ENCODE data around the gene SLC10A3.

Gene SLC10A3

DNA sequence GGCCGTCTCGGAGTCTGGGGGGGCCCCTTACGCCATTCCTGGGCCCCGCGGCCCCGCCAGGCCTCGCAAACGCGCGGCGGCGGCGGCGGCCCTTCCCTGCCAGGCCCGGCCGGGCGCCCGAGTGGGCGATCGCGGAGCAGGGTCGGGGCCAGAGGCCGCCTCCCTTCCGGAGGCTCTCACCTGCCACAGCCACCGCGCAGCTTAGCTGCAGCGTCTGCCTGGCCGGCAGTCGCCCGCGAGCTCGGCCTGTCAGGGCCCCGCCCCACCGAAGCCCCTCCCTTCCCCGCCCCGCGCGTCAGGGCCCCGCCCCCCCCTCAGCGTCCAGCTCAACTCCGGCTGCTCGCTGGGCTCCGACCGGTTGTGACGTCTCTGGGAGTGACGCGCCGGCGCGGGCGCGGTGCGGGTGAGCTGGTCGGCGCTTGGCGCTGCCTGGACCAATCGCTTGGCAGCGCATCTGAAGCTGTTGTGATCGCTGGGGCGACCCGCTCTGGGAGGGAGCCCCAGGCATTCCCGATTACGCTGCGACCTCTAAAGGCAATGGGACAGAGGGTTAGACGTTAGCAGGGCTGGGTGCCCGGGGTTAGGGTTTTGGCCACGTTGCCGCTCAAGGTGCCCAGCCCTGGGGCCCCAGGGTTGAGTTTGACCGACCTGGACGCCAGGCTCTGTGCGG lies at the start of gene SLC10A3:
TSS of gene SLC10A3 (minus strand) at position 216 of the 670 bp plus-strand sequence. CDS start 1,689 bp downstream, outside the sequence.
- peak; percentile 42 to 84 (median 65) for DNase-seq (ENCODE audit: low read depth in 2 of 3, low spot score in 2 of 3)

DNA sequence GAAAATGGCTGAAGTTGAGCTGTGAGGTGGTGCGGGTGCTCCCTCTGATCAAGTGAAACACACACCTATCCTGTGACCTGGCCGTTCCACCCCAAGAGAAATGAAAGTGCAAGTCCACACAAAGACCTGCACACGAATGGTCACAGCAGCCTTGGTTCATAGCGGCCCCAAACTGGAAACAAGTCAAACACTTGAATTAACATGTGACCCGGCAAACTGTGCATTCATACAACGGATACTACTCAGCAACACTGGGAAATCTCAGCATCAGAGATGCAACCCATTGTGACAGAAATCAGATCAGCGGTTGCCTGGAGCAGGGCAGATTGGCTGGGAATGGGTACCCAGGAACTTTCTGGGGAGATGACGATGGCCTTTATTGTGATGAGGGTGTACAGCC lies 48.6 kb upstream of the SLC10A3 start:
- no peak for DNase-seq (ENCODE audit: low read depth in 2 of 3, low spot score in 2 of 3)

GRCh38 chrX:154535892-154536291 lies 45.5 kb upstream of the SLC10A3 start:
- no peak for DNase-seq (ENCODE audit: low read depth in 2 of 3, low spot score in 2 of 3)

- peak; percentile 74 to 93 (median 78) for DNase-seq (ENCODE audit: low read depth in 2 of 3, low spot score in 2 of 3)
Observed at GRCh38 chrX:154534526-154535322, 44.3 kb upstream of the SLC10A3 start.

DNA sequence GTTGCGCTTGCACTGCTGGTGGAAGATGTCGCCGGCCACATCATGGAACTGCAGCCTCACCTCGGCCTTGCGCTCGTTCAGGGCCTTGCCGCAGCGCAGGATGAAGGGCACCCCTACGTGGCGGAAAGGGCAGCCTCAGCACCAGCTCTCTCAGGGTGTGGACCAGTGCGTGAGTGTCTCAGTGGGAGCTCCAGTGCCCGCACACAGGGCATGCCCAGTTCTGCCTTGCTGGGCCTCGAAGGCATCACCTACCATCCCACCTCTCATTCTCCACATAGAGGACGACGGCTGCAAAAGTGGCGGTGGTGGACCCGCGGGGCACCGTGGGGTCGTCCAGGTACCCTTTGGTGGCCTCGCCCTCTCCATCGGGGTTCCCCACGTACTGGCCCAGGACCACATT lies 42.3 kb upstream of the SLC10A3 start:
- DNase-seq (ENCODE audit: low read depth in 2 of 3, low spot score in 2 of 3), result no peak

GRCh38 chrX:154531626-154532025 lies 41.2 kb upstream of the SLC10A3 start:
- DNase-seq (ENCODE audit: low read depth in 2 of 3, low spot score in 2 of 3), result no peak

- no peak for DNase-seq (ENCODE audit: low read depth in 2 of 3, low spot score in 2 of 3)
Observed at GRCh38 chrX:154530286-154530685, 39.9 kb upstream of the SLC10A3 start.

GRCh38 chrX:154529206-154529612 lies 38.8 kb upstream of the SLC10A3 start:
- DNase-seq (ENCODE audit: low read depth in 2 of 3, low spot score in 2 of 3), result no peak

DNA sequence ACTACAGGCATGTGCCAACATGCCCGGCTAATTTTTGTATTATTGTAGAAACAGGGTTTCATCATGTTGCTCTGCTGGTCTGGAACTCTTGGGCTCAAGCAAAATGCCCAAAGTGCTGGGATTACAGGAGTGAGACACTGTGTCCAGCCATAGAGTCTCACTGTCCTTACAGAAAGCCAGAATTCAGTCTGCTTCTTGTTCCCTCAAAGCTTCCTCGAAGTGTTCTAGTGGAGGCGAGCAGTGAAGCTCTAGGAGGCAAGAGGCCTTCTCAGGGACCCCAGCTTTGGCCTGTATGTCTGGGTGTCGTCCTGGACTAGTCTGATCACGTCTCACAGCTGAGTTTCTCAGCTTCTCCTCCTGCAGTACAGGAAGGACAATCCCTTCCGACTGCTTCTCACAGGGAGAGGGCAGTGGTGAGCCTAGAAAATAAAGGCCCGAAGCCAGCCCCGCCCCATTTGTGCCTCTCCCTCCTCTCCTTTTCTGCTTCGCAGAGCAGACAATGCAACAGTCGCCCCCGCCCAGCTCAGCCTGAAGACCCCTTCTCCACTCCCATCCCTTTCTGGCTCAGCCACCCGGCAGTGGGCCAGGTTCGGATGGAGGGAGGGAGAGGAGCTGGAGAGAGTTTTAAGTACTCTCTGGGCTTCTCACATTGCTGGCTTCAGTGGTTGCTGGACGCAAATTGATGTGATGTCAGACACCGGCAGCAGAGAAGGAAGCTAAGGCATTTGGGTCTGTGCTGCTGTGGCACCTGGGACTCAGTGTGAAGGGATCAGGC lies 36.7 kb upstream of the SLC10A3 start:
- no peak for DNase-seq (ENCODE audit: low read depth in 2 of 3, low spot score in 2 of 3)

GRCh38 chrX:154525606-154526490 lies 35.4 kb upstream of the SLC10A3 start:
- DNase-seq (ENCODE audit: low read depth in 2 of 3, low spot score in 2 of 3), result no peak

GRCh38 chrX:154519389-154519788 lies 29.0 kb upstream of the SLC10A3 start:
- no peak for DNase-seq (ENCODE audit: low read depth in 2 of 3, low spot score in 2 of 3)

DNA sequence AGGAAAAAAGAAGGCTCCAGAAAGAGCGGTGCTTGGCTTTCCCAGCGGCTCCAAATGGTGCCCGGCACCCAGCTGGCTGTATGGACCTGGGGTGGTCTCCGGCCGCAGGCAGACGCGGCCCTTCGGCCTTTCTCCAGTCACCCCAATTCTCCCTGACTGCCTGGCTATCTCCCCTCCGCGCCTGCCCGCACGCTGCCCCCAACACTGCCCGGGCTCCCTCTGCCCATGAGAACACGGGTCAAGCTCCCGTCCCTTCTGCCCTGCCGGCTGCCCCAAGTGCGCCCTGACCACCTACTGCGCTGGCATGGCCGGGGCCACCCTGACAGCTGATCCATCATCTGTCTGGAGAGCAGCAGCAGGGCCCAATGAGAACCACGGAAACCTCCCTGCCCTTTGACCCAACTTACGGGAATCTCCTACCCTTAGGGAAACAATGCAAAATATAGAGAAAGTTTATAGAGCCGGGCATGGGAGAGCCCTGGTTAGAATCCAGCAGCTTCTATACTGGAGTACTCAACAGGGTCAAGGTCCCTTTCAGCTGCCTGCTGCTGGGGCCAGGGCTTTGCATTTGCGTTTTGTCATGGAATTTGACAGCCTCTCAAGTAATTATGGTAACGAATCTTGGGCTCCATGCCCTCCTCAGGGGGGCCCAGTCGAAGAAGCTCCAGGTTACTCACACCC lies 26.8 kb upstream of the SLC10A3 start:
- DNase-seq (ENCODE audit: low read depth in 2 of 3, low spot score in 2 of 3), result no peak

DNA sequence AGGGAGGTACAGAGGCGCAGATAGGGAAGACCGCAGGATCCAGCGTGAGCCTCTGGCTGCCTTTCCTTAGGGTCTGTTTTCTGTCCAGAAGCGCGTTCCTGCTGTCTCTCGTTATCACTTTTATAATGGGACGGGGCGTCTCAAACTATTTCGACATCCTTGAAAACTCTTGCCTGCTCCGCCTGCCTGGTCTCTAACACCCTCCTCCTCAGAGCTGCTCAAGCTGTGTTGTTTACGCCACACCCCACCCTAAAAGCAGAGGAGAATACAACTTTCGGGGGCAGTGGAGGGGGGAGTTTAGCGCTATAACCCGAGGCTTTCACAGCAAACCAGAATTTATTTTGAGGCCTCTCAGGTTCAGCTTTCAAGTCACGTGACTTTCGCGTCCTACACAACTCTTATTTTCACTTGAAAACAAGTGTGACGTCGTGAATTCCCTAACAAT lies 26.2 kb upstream of the SLC10A3 start:
- DNase-seq (ENCODE audit: low read depth in 2 of 3, low spot score in 2 of 3), result no peak

DNA sequence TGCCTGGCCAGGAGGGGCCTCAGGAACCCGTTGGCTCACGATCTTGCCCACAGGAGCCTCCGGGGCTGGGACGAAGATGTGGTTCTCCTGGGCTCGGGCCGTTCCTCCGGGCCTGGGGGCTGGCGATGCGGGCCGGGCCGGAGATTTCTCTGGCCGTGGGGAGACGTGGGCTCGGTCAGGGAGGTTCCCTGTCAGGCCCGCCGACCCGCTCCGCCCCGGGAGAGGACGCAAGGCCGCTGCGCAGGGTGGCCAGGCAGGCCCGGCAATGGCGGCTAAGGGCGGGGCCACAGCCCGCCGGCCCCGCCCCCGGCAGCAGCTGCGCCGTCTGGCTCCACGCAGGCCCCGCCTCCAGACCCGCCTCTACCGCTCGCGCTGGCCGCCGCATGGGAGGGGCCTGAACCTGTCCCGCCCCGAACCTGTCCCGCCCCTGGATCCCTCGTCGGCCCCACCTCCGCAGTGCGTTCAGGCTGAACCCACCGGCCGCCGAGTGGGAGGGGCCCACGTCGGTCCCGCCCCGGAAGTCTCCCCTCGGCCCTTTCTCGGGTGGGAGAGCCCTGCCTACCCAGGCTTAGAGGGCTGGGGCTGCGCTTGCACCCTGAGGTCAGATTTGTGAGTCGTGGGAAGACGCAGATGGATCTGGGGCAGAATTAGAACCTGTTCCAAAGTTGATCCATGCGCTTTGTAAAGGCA lies 25.7 kb upstream of the SLC10A3 start, which contains the start of gene FAM3A:
TSS of gene FAM3A (minus strand) at position 267 of the 690 bp plus-strand sequence. CDS start 460 bp downstream, outside the sequence.
- DNase-seq (ENCODE audit: low read depth in 2 of 3, low spot score in 2 of 3), result peak; percentile 71 to 89 (median 77)

- DNase-seq (ENCODE audit: low read depth in 2 of 3, low spot score in 2 of 3), result no peak
Observed at GRCh38 chrX:154515090-154515965, 24.9 kb upstream of the SLC10A3 start.

- no peak for DNase-seq (ENCODE audit: low read depth in 2 of 3, low spot score in 2 of 3)
Observed at GRCh38 chrX:154513716-154514115, 23.3 kb upstream of the SLC10A3 start.

DNA sequence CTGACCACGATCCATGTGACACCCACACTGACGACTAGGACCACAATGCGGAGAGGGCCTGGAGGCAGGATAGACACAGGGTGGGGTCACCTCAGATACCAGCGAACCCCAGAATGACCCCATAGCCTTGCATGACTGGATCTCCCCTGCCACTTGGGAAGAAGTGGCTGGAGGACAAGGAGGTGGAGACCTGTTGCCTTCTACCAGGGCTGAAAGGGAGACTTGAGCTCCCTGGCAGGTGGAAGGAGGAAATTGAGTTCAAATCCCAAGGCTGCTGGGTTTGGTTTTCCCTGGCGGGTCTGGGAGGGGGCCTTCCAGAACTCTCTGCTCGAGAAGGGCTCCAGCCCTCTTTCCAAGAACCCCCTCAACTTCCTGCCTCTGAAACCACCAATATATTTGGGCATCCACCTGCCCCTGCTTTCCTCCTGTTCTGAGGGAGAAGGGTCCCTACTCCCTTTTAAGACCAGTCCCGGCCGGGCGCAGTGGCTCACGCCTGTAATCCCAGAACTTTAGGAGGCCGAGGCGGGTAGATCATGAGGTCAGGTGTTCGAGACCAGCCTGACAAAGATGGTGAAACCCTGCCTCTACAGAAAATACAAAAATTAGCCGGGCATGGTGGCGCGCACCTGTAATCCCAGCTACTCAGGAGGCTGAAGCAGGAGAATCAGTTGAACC lies 22.6 kb upstream of the SLC10A3 start:
- no peak for DNase-seq (ENCODE audit: low read depth in 2 of 3, low spot score in 2 of 3)

DNA sequence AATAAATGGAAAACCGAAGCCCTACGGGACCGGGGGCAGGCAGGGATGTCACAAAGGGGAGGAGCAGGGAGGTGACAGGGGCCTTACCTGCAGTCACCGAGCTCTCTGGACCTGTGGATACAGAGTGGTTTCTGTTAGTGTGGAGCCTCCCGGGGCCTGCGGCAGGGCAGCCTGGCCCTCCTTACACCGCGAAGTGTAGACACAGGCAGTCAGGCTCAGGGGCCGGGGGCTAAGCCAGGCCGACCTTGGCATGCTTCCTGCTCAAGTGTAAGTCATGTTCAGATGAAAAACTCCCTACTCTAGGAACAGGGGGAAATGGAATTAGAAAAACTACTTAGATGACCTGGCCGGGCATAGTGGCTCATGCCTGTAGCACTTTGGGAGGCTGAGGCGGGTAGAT lies 21.3 kb upstream of the SLC10A3 start:
- DNase-seq (ENCODE audit: low read depth in 2 of 3, low spot score in 2 of 3), result no peak
